H9 (cell line): ENCODE measurements around the gene SOX12. TPM values are rescaled to one million over a fixed set of nuclear protein-coding genes. Genes with fewer than 3 reads are reported as not detected.

ENCODE experiments used
- DNase-seq: peaks from one replicate; pipeline ENCODE4 v3.0.0-alpha.2; 2017
- H2AFZ ChIP-seq: one replicate; pipeline ENCODE4 v1.6.1; 2013; ENCODE audit warnings: mild to moderate bottlenecking, low read length, control low read depth, moderate library complexity
- H2AK5ac ChIP-seq: 2 replicates; pipeline ENCODE4 v1.6.1; 2013; ENCODE audit warnings: low read length, control low read depth, mixed read lengths; ENCODE audit not compliant: insufficient read length
- H2BK120ac ChIP-seq: one replicate; pipeline ENCODE4 v1.6.1; 2013; ENCODE audit warnings: low read depth, mild to moderate bottlenecking, low read length, control low read depth, inconsistent platforms; ENCODE audit not compliant: poor library complexity, severe bottlenecking
- H2BK12ac ChIP-seq: 2 replicates; pipeline ENCODE4 v1.6.1; 2013; ENCODE audit warnings: low read length, control low read depth, mixed read lengths, low read depth; ENCODE audit not compliant: insufficient read length
- H2BK15ac ChIP-seq: 2 replicates; pipeline ENCODE4 v1.6.1; 2013; ENCODE audit warnings: low read depth, low read length, control low read depth
- H2BK20ac ChIP-seq: one replicate; pipeline ENCODE4 v1.6.1; 2013; ENCODE audit warnings: low read depth, mild to moderate bottlenecking, low read length, control low read depth, inconsistent platforms; ENCODE audit not compliant: poor library complexity, severe bottlenecking
- H2BK5ac ChIP-seq: 2 replicates; pipeline ENCODE4 v1.6.1; 2013; ENCODE audit warnings: low read length, control low read depth, mixed read lengths; ENCODE audit not compliant: insufficient read length
- H3K14ac ChIP-seq: 2 replicates; pipeline ENCODE4 v1.6.1; 2013; ENCODE audit warnings: low read length, control low read depth; ENCODE audit not compliant: insufficient read depth
- H3K18ac ChIP-seq: 2 replicates; pipeline ENCODE4 v1.6.1; 2013; ENCODE audit warnings: low read depth, mild to moderate bottlenecking, mixed read lengths, low read length, control low read depth; ENCODE audit not compliant: insufficient read length
- H3K23ac ChIP-seq: 2 replicates; pipeline ENCODE4 v1.6.1; 2013; ENCODE audit warnings: low read length, control low read depth, mixed read lengths, low read depth; ENCODE audit not compliant: insufficient read length
- H3K23me2 ChIP-seq: 2 replicates; pipeline ENCODE4 v1.6.1; 2013; ENCODE audit warnings: low read depth, mild to moderate bottlenecking, mixed read lengths, low read length, control low read depth; ENCODE audit not compliant: insufficient read length, poor library complexity, severe bottlenecking
- H3K27ac ChIP-seq: 2 replicates; pipeline ENCODE4 v1.5.1; 2013; ENCODE audit warnings: low read length, control low read depth, mixed read lengths, low read depth; ENCODE audit not compliant: insufficient read length
- H3K27me3 ChIP-seq: 2 replicates; pipeline ENCODE4 v1.6.1; 2013; ENCODE audit warnings: low read length, control low read depth, inconsistent platforms; ENCODE audit not compliant: insufficient read depth
- H3K4ac ChIP-seq: 2 replicates; pipeline ENCODE4 v1.6.1; 2013; ENCODE audit warnings: low read depth, mild to moderate bottlenecking, control low read depth, inconsistent platforms, low read length, moderate library complexity
- H3K4me1 ChIP-seq: 2 replicates; pipeline ENCODE4 v1.6.1; 2013; ENCODE audit warnings: low read length, control low read depth, inconsistent platforms; ENCODE audit not compliant: insufficient read depth
- H3K4me2 ChIP-seq: 2 replicates; pipeline ENCODE4 v1.6.1; 2013; ENCODE audit warnings: low read length, control low read depth, mixed read lengths; ENCODE audit not compliant: insufficient read length, insufficient read depth
- H3K56ac ChIP-seq: 2 replicates; pipeline ENCODE4 v1.6.1; 2013; ENCODE audit warnings: low read depth, mild to moderate bottlenecking, mixed read lengths, low read length, control low read depth; ENCODE audit not compliant: insufficient read length
- H3K79me1 ChIP-seq: 2 replicates; pipeline ENCODE4 v1.6.1; 2013; ENCODE audit warnings: low read depth, mild to moderate bottlenecking, moderate library complexity, low read length, control low read depth, inconsistent platforms; ENCODE audit not compliant: insufficient read depth, poor library complexity, severe bottlenecking
- H3K79me2 ChIP-seq: 2 replicates; pipeline ENCODE4 v1.6.1; 2013; ENCODE audit warnings: low read length, control low read depth, inconsistent platforms; ENCODE audit not compliant: insufficient read depth
- H3K9ac ChIP-seq: 2 replicates; pipeline ENCODE4 v1.6.1; 2013; ENCODE audit warnings: low read length, control low read depth, mixed read lengths; ENCODE audit not compliant: insufficient read length; ENCODE audit errors: extremely low read depth
- H3K9me3 ChIP-seq: one replicate; pipeline ENCODE4 v1.6.1; 2013; ENCODE audit warnings: low read depth, low read length, inconsistent platforms; ENCODE audit not compliant: control insufficient read depth
- H3T11ph ChIP-seq: one replicate; pipeline ENCODE4 v1.6.1; 2013; ENCODE audit warnings: mild to moderate bottlenecking, low read length, control low read depth, inconsistent platforms
- H4K20me1 ChIP-seq: one replicate; pipeline ENCODE4 v1.6.1; 2013; ENCODE audit not compliant: control insufficient read depth, insufficient read length, insufficient read depth
- H4K5ac ChIP-seq: 2 replicates; pipeline ENCODE4 v1.6.1; 2013; ENCODE audit warnings: low read depth, mild to moderate bottlenecking, mixed read lengths, low read length, control low read depth; ENCODE audit not compliant: insufficient read length
- H4K8ac ChIP-seq: replicated peaks from 2 replicates; pipeline ENCODE4 v1.6.1; 2013; ENCODE audit warnings: low read length, control low read depth, mixed read lengths, low read depth; ENCODE audit not compliant: insufficient read length
- H4K91ac ChIP-seq: 2 replicates; pipeline ENCODE4 v1.6.1; 2013; ENCODE audit warnings: low read depth, mild to moderate bottlenecking, moderate library complexity, mixed read lengths, low read length, control low read depth; ENCODE audit not compliant: insufficient read length
- H3K27ac Mint-ChIP-seq, 3 experiments: 2 replicates in 2 of 3; 3 replicates in 1 of 3; pipeline ENCODE4 v1.8.0; 2020 to 2021; ENCODE audit warnings: mixed read lengths in 3 of 3, mild to moderate bottlenecking in 1 of 3, moderate library complexity in 1 of 3
- H3K27me3 Mint-ChIP-seq: 2 replicates; pipeline ENCODE4 v1.8.0; 2021; ENCODE audit warnings: low read depth, mild to moderate bottlenecking, moderate library complexity, mixed read lengths
- H3K36me3 Mint-ChIP-seq, 3 experiments: 2 replicates in 2 of 3; 3 replicates in 1 of 3; pipeline ENCODE4 v1.8.0; 2020 to 2021; ENCODE audit warnings: low read depth in 3 of 3, mixed read lengths in 3 of 3; ENCODE audit not compliant: insufficient read depth in 1 of 3
- H3K4me1 Mint-ChIP-seq, 2 experiments: 2 replicates each; pipeline ENCODE4 v1.8.0; 2020; ENCODE audit warnings: mixed read lengths in 2 of 2
- H3K4me3 Mint-ChIP-seq, 2 experiments: 2 replicates in 1 of 2; 3 replicates in 1 of 2; pipeline ENCODE4 v1.8.0; 2020 to 2021; ENCODE audit warnings: mild to moderate bottlenecking in 2 of 2, mixed read lengths in 2 of 2, moderate library complexity in 1 of 2
- H3K9me3 Mint-ChIP-seq, 2 experiments: 2 replicates in 1 of 2; 3 replicates in 1 of 2; pipeline ENCODE4 v1.8.0; 2020; ENCODE audit warnings: mild to moderate bottlenecking in 2 of 2, mixed read lengths in 2 of 2, moderate library complexity in 1 of 2
- CTCF ChIP-seq: fragments of 200-600 bp; sonication (generic); conservative IDR thresholded peaks from 3 replicates; pipeline ENCODE4 v1.8.0; 2021; ENCODE audit warnings: antibody characterized with exemption, mild to moderate bottlenecking
- WGBS: extraction: QIAGEN DNeasy Blood & Tissue Kit; methylation state at CpG from one replicate; pipeline ENCODE4 v1.1.7; 2013; ENCODE audit warnings: missing lambda C conversion rate, low lambda C conversion rate, mixed read lengths; ENCODE audit not compliant: insufficient read length; ENCODE audit errors: extremely low coverage; 5-methylcytosine and 5-hydroxymethylcytosine counted together
- total RNA-seq: library from RNA; stranded (reverse); gene quantifications from 2 replicates; pipeline ENCODE4 v1.2.1, GENCODE V29; 2021

Gene SOX12
- total RNA-seq, 1 experiment from 2014 or later: 54.4 TPM

- no peak for DNase-seq
- peak overlapping the region; percentile 2 for H3K4me2 ChIP-seq
- no peaks in the 10 kb centered on the region for H3K27me3 ChIP-seq
- no peak overlapping the region for H3K56ac ChIP-seq
- H2BK5ac ChIP-seq: no peak overlapping the region
- no peak overlapping the region for H2AFZ ChIP-seq
- no peaks in the 10 kb centered on the region for H4K20me1 ChIP-seq
- H3T11ph ChIP-seq: no peak overlapping the region
- no peak overlapping the region for H2BK15ac ChIP-seq
- no peak for TF ChIP-seq CTCF
- H3K79me2 ChIP-seq: no peaks in the 10 kb centered on the region
- H3K9me3 ChIP-seq: no peaks in the 10 kb centered on the region
- H3K79me1 ChIP-seq: no peaks in the 10 kb centered on the region
- Mint-ChIP-seq H3K4me3 (peak overlapping the region in 1 of 2 experiments; percentile 58; a peak in 3 of 5 replicates), H3K9me3 (peaks cover 2 to 6% of the 10 kb centered on the region in 2 experiments; a peak in 3 of 5 replicates), H3K27me3 (no peaks in the 10 kb centered on the region; the same call in 1 of the 2 replicates), H3K4me1 (peaks cover 5 to 7% of the 10 kb centered on the region in 2 experiments), H3K36me3 (peaks cover 38 to 61% (median 39%) of the 10 kb centered on the region in 3 experiments), H3K27ac (peak overlapping the region in 1 of 3 experiments; percentile 42; a peak in 2 of 7 replicates)
- H3K23ac ChIP-seq: no peak overlapping the region
- H2BK20ac ChIP-seq: no peak overlapping the region
- no peak overlapping the region for H4K91ac ChIP-seq
- no peak overlapping the region for H2AK5ac ChIP-seq
- no peak overlapping the region for H2BK12ac ChIP-seq
- H3K27ac ChIP-seq: no peak overlapping the region
- H3K14ac ChIP-seq: no peak overlapping the region
- no peak overlapping the region for H3K9ac ChIP-seq
- H2BK120ac ChIP-seq: no peak overlapping the region
- H3K4ac ChIP-seq: no peak overlapping the region
- WGBS: no CpG with 5 or more reads among the region's 5 CpGs
- no peak overlapping the region for H3K18ac ChIP-seq
- H3K23me2 ChIP-seq: no peaks in the 10 kb centered on the region
- no peak overlapping the region for H4K5ac ChIP-seq
- 0 out of 2 replicates have a peak, but pooled peaks cover 4% of the 10 kb centered on the region for H3K4me1 ChIP-seq
- no peak overlapping the region for H4K8ac ChIP-seq
These were observed 47.2 kb upstream of the SOX12 start for GRCh38 chr20:278181-278580.
